Loucy (cell line): ENCODE data around the gene SDCCAG8.
A peak's percentile ranks its signal among the peaks of the same experiment; 100 is the strongest.
"Not testable (repeated sequence)": the region's sequence is repeated elsewhere in the genome, so short reads cannot be mapped to it uniquely, and the experiment has no call there.

Experiments used
- H2AFZ ChIP-seq: fragments of 200-600 bp; sonication (generic); 2 replicates; pipeline ENCODE4 v1.6.0; 2016; ENCODE audit warnings: antibody characterized with exemption, mild to moderate bottlenecking, low read length, moderate library complexity
- H3F3A ChIP-seq: fragments of 200-600 bp; 2 replicates; pipeline ENCODE4 v1.6.0; 2016; ENCODE audit warnings: antibody characterized with exemption, low read depth, mild to moderate bottlenecking
- H3K27me3 ChIP-seq: fragments of 200-600 bp; sonication (generic); 2 replicates; pipeline ENCODE4 v1.6.1; 2014; ENCODE audit warnings: low read length, mild to moderate bottlenecking; ENCODE audit not compliant: insufficient read depth, poor library complexity, severe bottlenecking
- H3K36me3 ChIP-seq: fragments of 200-600 bp; sonication (generic); 2 replicates; pipeline ENCODE4 v1.6.1; 2016; ENCODE audit warnings: low read length; ENCODE audit not compliant: insufficient read depth
- H3K4me1 ChIP-seq: fragments of 200-600 bp; sonication (generic); 2 replicates; pipeline ENCODE4 v1.5.1; 2014; ENCODE audit warnings: low read length, mild to moderate bottlenecking; ENCODE audit not compliant: insufficient read depth, poor library complexity, severe bottlenecking
- H3K4me2 ChIP-seq: fragments of 200-600 bp; sonication (generic); 2 replicates; pipeline ENCODE4 v1.6.0; 2014; ENCODE audit warnings: antibody characterized with exemption, low read length, low read depth, mild to moderate bottlenecking; ENCODE audit not compliant: poor library complexity, severe bottlenecking
- H3K4me3 ChIP-seq: fragments of 200-600 bp; sonication (generic); 2 replicates; pipeline ENCODE4 v1.5.1; 2014; ENCODE audit warnings: low read length, mild to moderate bottlenecking, mixed read lengths; ENCODE audit not compliant: poor library complexity, severe bottlenecking
- H3K79me2 ChIP-seq: fragments of 200-600 bp; sonication (generic); 2 replicates; pipeline ENCODE4 v1.6.1; 2014; ENCODE audit warnings: low read length; ENCODE audit not compliant: insufficient read depth
- H3K9ac ChIP-seq: fragments of 200-600 bp; sonication (generic); 2 replicates; pipeline ENCODE4 v1.6.0; 2014; ENCODE audit warnings: mild to moderate bottlenecking, low read depth, low read length, moderate library complexity; ENCODE audit not compliant: poor library complexity, severe bottlenecking
- H3K9me2 ChIP-seq: fragments of 200-600 bp; sonication (generic); replicated peaks from 2 replicates; pipeline ENCODE4 v1.6.1; 2016; ENCODE audit warnings: low read depth, low read length, mixed read lengths
- H3K9me3 ChIP-seq: fragments of 200-600 bp; sonication (generic); 2 replicates; pipeline ENCODE4 v1.6.1; 2014; ENCODE audit warnings: mild to moderate bottlenecking, antibody characterized with exemption, low read length, low read depth; ENCODE audit not compliant: insufficient read depth
- H4K20me1 ChIP-seq: fragments of 200-600 bp; sonication (generic); 2 replicates; pipeline ENCODE4 v1.6.0; 2014; ENCODE audit warnings: antibody characterized with exemption, low read length, mild to moderate bottlenecking; ENCODE audit not compliant: insufficient read depth, poor library complexity, severe bottlenecking
- EZH2phosphoT487 ChIP-seq: fragments of 200-600 bp; IDR thresholded peaks from 2 replicates; pipeline ENCODE4 v1.6.1; 2018; ENCODE audit warnings: antibody characterized with exemption, mild to moderate bottlenecking, moderate library complexity, borderline replicate concordance
- TF ChIP-seq, protein P1 (sequence below): fragments of 200-600 bp; sonication (generic); conservative IDR thresholded peaks from 2 replicates; pipeline ENCODE4 v1.5.1; 2014; ENCODE audit warnings: mild to moderate bottlenecking, antibody characterized with exemption, low read length

The SDCCAG8 gene

GRCh38 chr1:243336163-243336562 is 80.3 kb downstream of the SDCCAG8 start:
- H3K4me2 ChIP-seq: no peak overlapping the region
- TF ChIP-seq, protein P1, sequence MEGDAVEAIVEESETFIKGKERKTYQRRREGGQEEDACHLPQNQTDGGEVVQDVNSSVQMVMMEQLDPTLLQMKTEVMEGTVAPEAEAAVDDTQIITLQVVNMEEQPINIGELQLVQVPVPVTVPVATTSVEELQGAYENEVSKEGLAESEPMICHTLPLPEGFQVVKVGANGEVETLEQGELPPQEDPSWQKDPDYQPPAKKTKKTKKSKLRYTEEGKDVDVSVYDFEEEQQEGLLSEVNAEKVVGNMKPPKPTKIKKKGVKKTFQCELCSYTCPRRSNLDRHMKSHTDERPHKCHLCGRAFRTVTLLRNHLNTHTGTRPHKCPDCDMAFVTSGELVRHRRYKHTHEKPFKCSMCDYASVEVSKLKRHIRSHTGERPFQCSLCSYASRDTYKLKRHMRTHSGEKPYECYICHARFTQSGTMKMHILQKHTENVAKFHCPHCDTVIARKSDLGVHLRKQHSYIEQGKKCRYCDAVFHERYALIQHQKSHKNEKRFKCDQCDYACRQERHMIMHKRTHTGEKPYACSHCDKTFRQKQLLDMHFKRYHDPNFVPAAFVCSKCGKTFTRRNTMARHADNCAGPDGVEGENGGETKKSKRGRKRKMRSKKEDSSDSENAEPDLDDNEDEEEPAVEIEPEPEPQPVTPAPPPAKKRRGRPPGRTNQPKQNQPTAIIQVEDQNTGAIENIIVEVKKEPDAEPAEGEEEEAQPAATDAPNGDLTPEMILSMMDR: no peak
- TF ChIP-seq EZH2phosphoT487: no peak
- H3K36me3 ChIP-seq: no peaks in the 10 kb centered on the region; the same call in 1 of the 2 replicates
- H2AFZ ChIP-seq: no peak overlapping the region
- no peak overlapping the region for H3K9ac ChIP-seq
- no peaks in the 10 kb centered on the region for H3K4me1 ChIP-seq
- H3K79me2 ChIP-seq: no peaks in the 10 kb centered on the region
- H3K9me2 ChIP-seq: no peaks in the 10 kb centered on the region
- no peaks in the 10 kb centered on the region for H3K9me3 ChIP-seq
- no peaks in the 10 kb centered on the region for H3K27me3 ChIP-seq
- H3F3A ChIP-seq: no peaks in the 10 kb centered on the region
- H4K20me1 ChIP-seq: no peaks in the 10 kb centered on the region
- no peak overlapping the region for H3K4me3 ChIP-seq

DNA sequence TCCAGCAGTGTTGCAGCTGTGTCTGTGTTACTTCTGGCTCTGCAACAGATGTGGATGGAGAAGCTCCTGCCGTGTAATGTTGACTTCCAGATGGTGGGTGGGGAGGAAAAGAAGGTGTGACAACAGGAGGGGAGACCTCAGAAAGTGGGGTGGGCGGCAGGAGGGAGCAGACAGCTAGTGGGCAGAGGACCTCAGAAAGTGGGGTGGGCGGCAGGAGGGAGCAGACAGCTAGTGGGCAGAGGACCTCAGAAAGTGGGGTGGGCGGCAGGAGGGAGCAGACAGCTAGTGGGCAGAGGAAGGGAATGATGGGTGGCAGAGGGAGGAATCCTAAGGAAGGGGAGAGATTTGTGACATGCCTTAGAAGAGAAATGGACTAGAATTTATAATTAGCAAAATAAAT is 83.0 kb downstream of the SDCCAG8 start:
- H3K4me1 ChIP-seq, H3K79me2 ChIP-seq, H4K20me1 ChIP-seq, H3K27me3 ChIP-seq, H3K4me2 ChIP-seq, H2AFZ ChIP-seq, H3K9ac ChIP-seq, H3K9me2 ChIP-seq, H3K9me3 ChIP-seq, H3K36me3 ChIP-seq, H3K4me3 ChIP-seq, H3F3A ChIP-seq: not testable (repeated sequence)

DNA sequence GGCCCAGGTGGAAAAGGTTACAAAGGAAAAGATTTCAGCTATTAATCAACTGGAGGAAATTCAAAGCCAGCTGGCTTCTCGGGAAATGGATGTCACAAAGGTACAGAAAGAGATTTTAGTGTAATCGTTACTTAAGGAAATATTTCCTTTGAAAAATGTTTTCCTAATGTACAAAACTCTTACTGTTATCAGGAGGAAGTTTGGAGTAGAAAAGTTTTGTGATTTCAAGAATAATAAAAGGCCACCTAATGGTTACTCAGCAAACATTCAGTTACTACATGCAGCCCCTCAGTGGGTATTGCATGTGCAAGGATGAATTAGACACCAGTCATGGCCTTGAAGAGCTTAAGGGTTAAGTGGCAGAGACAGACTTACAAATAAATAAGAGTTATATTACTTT is 85.2 kb downstream of the SDCCAG8 start:
- Histone ChIP-seq H3K27me3 (no peaks in the 10 kb centered on the region), H3K9ac (no peak overlapping the region), H3K4me2 (no peak overlapping the region), H3K4me1 (no peaks in the 10 kb centered on the region), H2AFZ (no peak overlapping the region), H3K9me3 (no peaks in the 10 kb centered on the region), H3K4me3 (no peak overlapping the region), H4K20me1 (no peaks in the 10 kb centered on the region), H3F3A (no peaks in the 10 kb centered on the region), H3K9me2 (no peaks in the 10 kb centered on the region), H3K36me3 (no peaks in the 10 kb centered on the region; the same call in 1 of the 2 replicates), H3K79me2 (no peaks in the 10 kb centered on the region)
- no peak for TF ChIP-seq EZH2phosphoT487
- TF ChIP-seq, protein P1: no peak

DNA sequence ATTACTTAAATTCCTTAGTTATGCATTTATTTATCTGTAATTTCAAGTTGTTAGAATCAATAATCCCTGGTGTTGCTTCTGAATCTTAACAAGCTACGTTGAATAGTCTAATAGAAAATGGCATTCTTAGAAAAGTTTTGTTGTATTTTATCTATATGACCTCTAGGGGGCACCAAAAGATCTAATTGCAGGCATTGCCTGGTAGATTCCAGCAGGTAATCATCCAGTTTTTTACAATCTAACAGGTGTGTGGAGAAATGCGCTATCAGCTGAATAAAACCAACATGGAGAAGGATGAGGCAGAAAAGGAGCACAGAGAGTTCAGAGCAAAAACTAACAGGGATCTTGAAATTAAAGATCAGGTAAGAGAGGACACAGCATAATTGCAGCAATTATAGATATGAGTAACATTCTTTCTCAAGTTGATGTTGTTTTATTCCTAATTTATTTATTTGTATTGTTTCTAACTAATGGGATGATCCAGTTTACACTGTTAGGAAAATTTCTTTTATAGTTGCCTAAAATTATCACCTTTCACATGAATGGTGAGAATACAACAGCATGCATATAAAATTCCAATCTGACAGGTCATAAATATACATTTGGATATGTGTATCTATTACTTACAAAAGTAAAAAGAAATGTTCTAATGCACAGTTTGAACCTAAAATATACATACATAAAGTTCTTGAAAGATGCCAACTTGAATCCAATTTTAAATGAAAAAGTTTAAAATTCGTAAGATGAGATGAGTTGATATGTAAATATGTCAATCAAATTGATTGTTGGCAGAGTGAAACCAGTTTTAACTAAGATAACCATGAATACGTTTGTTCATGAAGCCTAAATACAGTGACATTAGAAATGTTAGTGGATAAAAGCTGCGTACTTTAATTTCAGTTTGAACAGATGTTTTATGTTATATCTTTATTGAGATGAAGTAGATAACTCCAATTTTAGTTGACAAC is 88.4 kb downstream of the SDCCAG8 start:
- H3K9me2 ChIP-seq: no peaks in the 10 kb centered on the region
- no peaks in the 10 kb centered on the region for H3K27me3 ChIP-seq
- no peaks in the 10 kb centered on the region for H3F3A ChIP-seq
- TF ChIP-seq EZH2phosphoT487: no peak
- TF ChIP-seq, protein P1: peak; percentile 94
- H2AFZ ChIP-seq: no peak overlapping the region
- H3K4me1 ChIP-seq: no peaks in the 10 kb centered on the region
- H3K79me2 ChIP-seq: no peaks in the 10 kb centered on the region
- H3K4me2 ChIP-seq: no peak overlapping the region
- no peak overlapping the region for H3K9ac ChIP-seq
- H3K9me3 ChIP-seq: no peaks in the 10 kb centered on the region
- H3K36me3 ChIP-seq: no peaks in the 10 kb centered on the region; the same call in 1 of the 2 replicates
- H4K20me1 ChIP-seq: no peaks in the 10 kb centered on the region
- no peak overlapping the region for H3K4me3 ChIP-seq
